Fibroblast of gingiva (primary cell): ENCODE results near the gene SLC24A1.
"Not testable (repeated sequence)": the region's sequence is repeated elsewhere in the genome, so short reads cannot be mapped to it uniquely, and the experiment has no call there.

Experiments
- DNase-seq: peaks from one replicate; pipeline ENCODE4 v3.0.0-alpha.2; 2011; ENCODE audit warnings: low read depth

SLC24A1 gene

GRCh38 chr15:65621638-65622037 lies at the start of gene SLC24A1:
Gene SLC24A1, plus strand, starts transcription at chr15:65621938. Its CDS starts 2,143 bp downstream, at chr15:65624081.
- DNase-seq: no peak

DNA sequence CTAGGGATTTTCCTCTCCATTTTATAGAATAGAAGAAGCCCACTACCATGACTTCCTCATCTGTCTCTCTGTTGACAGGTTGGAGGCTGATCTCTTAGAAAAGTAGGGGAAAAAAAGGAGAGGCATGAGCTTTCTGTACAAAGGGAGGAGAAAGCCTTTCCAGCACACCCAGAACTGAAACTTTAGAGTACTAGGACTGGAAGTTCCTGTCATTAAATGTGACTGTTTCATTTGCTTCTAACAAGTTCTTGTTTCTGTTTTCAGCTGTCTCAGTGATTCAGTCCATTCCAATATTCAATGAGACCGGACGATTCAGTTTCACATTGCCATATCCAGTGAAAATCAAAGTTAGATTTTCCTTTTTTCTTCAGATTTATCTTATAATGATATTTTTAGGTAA lies 49.8 kb upstream of the SLC24A1 start:
- no peak for DNase-seq

DNA sequence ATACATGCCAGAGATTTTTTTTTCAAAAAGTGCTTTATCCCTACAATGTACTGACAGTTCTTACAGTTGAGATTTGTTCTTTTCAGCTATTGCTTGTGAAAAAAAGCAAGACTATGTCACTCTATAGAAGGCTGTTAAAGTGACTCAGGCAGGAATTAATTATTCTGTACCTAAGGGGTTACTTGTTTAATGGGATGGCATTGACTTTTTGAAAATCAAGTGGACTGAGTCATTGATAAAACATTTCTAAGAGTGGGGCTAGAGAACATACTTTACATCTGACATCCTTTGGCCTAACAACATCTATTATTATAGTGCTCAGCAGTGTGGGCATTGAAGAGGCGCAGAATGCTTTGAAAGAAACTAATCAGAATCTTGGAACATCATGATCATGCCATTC lies 45.1 kb upstream of the SLC24A1 start:
- peak; percentile 43 for DNase-seq

- no peak for DNase-seq
These were observed 44.4 kb upstream of the SLC24A1 start for GRCh38 chr15:65577129-65577996.

DNA sequence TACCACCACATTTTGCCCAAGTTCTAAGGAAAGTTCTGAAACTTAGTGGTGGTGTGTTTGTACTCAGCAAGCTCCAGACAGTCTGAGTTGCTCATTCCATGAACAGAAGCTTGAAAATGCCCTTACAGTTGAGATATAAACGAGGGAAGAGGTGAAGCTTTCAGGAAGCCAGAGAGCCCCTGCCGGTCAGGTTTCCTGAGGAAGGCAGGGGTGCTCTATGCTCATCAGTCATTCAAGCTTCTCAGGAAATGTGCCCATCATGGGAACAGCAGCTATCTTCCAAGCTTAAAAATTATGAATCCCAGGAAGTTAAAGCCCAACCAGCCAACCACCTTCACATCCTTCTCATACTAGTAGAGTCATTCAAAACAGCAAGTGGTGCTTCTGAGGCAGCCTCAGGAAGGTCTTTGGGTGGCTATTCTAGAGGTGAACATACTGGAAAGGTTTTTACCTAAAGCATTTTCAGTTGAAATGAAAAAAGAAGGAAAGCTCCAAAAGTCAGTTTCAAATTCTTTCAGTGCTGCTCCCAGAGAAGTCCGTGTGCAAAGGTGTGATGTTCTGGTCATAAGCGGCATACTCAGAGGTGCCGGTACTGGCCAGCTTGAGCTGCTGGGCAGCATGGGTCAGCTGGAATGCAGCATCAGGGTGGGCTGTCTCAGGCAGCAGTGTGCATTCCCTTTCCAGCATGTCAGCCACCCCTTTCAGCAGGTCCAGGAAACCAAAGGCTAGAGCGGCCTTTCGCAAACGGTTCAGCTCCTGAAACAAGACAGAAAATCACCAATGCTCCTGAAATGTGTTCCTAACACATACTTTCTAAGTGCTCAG lies 42.6 kb upstream of the SLC24A1 start:
- DNase-seq: no peak

- DNase-seq: no peak
These were observed 42.0 kb upstream of the SLC24A1 start for GRCh38 chr15:65579762-65580161.

DNA sequence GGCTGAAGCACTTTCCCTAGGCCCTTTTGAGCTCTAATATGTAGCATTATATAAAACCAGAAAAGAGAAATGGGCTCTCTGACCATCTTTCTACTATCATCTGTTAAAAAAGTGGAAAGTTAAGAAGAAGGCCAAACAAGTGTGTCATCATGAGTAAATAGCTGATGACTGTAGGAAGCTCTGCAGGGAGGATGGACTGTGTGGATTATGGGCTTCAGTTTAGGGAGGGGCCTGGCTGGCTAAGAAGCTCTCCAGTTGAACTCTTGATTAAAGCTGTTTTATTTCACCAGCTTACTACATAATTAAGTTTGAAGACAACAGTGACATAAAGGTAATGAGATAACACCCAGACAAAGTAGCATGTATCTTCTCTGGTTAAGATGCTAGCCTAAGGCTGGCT lies 41.5 kb upstream of the SLC24A1 start:
- DNase-seq: peak; percentile 50

DNA sequence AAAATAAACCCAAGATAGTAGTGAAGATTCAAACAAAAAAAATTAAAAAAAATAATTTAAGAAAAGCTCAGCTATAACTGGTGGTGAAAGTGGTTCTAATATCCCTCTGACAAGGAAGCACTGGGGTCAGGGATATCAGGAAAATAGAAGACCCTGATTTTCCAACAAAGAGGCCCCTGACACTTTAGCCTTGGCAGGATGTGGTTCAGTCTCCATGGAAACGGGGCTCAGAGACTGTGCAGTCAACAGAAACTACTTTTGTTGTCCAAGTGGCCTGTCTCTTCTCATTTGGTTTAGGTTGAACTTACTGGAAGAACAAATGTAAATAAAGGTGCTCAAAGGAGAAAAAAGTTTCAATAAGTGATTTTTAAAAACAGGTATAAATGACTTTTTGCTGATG lies 38.0 kb upstream of the SLC24A1 start:
- no peak for DNase-seq

DNA sequence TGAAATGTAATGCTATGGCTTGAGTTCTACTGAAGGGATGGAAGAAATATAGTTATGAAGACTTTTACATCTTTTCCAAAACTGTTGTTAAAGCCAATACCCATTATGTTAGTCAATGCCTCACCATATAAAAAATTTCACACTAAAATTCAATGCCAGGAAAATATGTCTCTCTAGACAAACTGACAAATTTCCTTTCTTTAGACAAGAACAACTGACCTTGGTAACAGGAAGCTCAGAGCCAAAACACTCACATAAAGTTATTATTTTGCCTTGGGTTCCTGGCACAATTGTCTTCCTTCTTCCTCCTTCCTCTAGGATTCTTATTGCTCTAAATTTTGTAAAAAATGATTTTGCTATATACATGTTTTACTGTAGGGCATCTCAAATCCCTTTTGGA lies 37.5 kb upstream of the SLC24A1 start:
- DNase-seq: no peak

- no peak for DNase-seq
These were observed 34.6 kb upstream of the SLC24A1 start for GRCh38 chr15:65587094-65587493.

- no peak for DNase-seq
These were observed 25.8 kb upstream of the SLC24A1 start for GRCh38 chr15:65595960-65596359.

DNA sequence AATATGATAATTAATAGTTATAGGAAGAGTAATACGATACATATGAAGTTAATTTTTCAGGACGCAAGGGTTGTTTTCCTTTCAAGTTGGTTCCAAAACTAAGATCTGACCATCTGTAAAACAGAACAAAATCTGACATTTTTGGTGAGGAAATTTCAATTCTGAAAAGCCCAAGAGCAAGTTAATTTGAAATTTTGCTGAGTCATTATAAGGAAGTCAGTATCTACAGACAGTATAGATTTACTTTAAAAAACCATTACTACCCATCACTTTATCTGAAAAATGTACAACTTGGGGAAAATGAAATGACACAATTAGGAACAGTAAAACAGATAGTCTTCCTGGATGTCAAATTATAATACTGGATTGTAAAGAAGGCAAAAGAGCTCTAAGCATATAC lies 23.3 kb upstream of the SLC24A1 start:
- DNase-seq: no peak

DNA sequence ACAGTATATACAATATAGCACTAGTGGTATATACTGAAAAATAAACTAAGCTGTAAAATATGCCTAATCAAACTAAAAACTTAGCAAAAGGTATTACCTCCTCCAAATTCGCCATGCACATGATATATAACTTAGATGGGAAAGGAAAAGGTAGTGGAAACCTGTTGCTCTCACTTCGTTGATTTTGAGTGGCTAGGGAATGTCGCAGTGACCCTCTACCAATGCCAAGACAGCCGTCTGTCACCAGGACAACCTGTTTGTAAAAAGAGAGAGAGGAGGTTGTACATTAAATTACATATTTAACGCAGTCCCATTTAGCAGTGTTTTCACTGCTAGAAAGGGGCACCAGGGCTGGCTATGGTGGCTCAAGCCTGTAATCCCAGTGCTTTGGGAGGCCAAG lies 22.1 kb upstream of the SLC24A1 start:
- DNase-seq: no peak

GRCh38 chr15:65603134-65603533 lies 18.6 kb upstream of the SLC24A1 start:
- no peak for DNase-seq

DNA sequence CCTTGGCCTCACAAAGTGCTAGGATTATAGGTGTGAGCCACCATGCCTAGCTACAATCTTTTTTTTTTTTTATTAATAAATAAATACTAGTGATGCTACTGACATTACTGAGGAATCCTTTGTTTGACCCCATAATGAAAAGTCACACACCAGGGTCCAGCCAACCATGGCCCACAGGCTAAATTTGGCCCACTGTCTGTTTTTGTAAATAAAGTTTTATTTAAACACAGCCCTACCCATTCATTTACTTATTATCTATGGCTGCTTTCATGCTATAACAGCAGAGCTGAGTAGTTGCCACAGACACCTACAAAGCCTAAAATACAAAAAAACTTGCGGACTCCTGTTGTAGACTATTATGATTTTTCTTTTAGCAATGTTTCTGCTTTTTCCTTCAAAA lies 18.2 kb upstream of the SLC24A1 start:
- DNase-seq: no peak

GRCh38 chr15:65610871-65611718 lies 10.6 kb upstream of the SLC24A1 start, which contains the start of gene INTS14:
Gene INTS14, minus strand, starts transcription at chr15:65611131. Its CDS starts 3,751 bp downstream, at chr15:65607380.
- peak; percentile 97 for DNase-seq

- no peak for DNase-seq
These were observed 9.7 kb upstream of the SLC24A1 start for GRCh38 chr15:65611888-65612615.

- peak; percentile 10 for DNase-seq
These were observed 9.2 kb upstream of the SLC24A1 start for GRCh38 chr15:65612616-65612946.

GRCh38 chr15:65612949-65613744 lies 8.6 kb upstream of the SLC24A1 start:
- DNase-seq: no peak

GRCh38 chr15:65615887-65616286 lies 5.9 kb upstream of the SLC24A1 start:
- not testable (repeated sequence) for DNase-seq
